Hepatocyte (in vitro differentiated cells): ENCODE measurements around the gene NCS1. TPM values are rescaled to one million over a fixed set of nuclear protein-coding genes. Genes with fewer than 3 reads are reported as not detected.

ENCODE experiments used
- DNase-seq: peaks from one replicate; pipeline ENCODE4 v3.0.0-alpha.2; 2016; ENCODE audit warnings: low spot score
- H2AFZ ChIP-seq: fragments of 200-600 bp; sonication (generic); 2 replicates; pipeline ENCODE4 v1.6.0; 2016; ENCODE audit warnings: antibody characterized with exemption, mild to moderate bottlenecking
- H3K27ac ChIP-seq: fragments of 200-600 bp; sonication (generic); 2 replicates; pipeline ENCODE4 v1.5.1; 2016; ENCODE audit warnings: mild to moderate bottlenecking
- H3K27me3 ChIP-seq: fragments of 200-600 bp; sonication (generic); 2 replicates; pipeline ENCODE4 v1.6.1; 2016
- H3K36me3 ChIP-seq: fragments of 200-600 bp; sonication (generic); replicated peaks from 2 replicates; pipeline ENCODE4 v1.5.1; 2016; ENCODE audit warnings: low read depth; ENCODE audit not compliant: insufficient read depth
- H3K4me1 ChIP-seq: fragments of 200-600 bp; sonication (generic); 2 replicates; pipeline ENCODE4 v1.5.1; 2016; ENCODE audit warnings: mild to moderate bottlenecking, moderate library complexity; ENCODE audit not compliant: insufficient read depth
- H3K4me2 ChIP-seq: fragments of 200-600 bp; sonication (generic); 2 replicates; pipeline ENCODE4 v1.6.0; 2016
- H3K4me3 ChIP-seq: fragments of 200-600 bp; sonication (generic); 2 replicates; pipeline ENCODE4 v1.5.1; 2016; ENCODE audit warnings: mild to moderate bottlenecking
- H3K79me2 ChIP-seq: fragments of 200-600 bp; sonication (generic); 2 replicates; pipeline ENCODE4 v1.6.0; 2017; ENCODE audit warnings: mild to moderate bottlenecking
- H3K9me2 ChIP-seq: fragments of 200-600 bp; sonication (generic); replicated peaks from 2 replicates; pipeline ENCODE4 v1.6.0; 2017; ENCODE audit warnings: mild to moderate bottlenecking; ENCODE audit not compliant: insufficient read depth
- H3K9me3 ChIP-seq: fragments of 200-600 bp; sonication (generic); 2 replicates; pipeline ENCODE4 v1.5.1; 2016; ENCODE audit warnings: low read depth, mild to moderate bottlenecking
- H4K20me1 ChIP-seq: fragments of 200-600 bp; sonication (generic); 2 replicates; pipeline ENCODE4 v1.6.0; 2016; ENCODE audit warnings: mild to moderate bottlenecking; ENCODE audit not compliant: insufficient read depth, poor library complexity, severe bottlenecking
- CTCF ChIP-seq: fragments of 200-600 bp; sonication (generic); IDR thresholded peaks from 2 replicates; pipeline ENCODE4 v1.5.1; 2016; ENCODE audit warnings: antibody characterized with exemption, mild to moderate bottlenecking; ENCODE audit not compliant: poor library complexity
- EZH2 ChIP-seq: fragments of 200-600 bp; sonication (generic); IDR thresholded peaks from 2 replicates; pipeline ENCODE4 v1.6.1; 2016; ENCODE audit warnings: antibody characterized with exemption, mild to moderate bottlenecking, borderline replicate concordance
- EZH2phosphoT487 ChIP-seq: fragments of 200-600 bp; sonication (generic); IDR thresholded peaks from one replicate; pipeline ENCODE4 v1.6.1; 2018; ENCODE audit warnings: antibody characterized with exemption, mild to moderate bottlenecking, low read depth, moderate library complexity; ENCODE audit not compliant: unreplicated experiment, severe bottlenecking
- WGBS: methylation state at CpG from one replicate; pipeline ENCODE4 v1.1.6; 2016; ENCODE audit warnings: low lambda C conversion rate; ENCODE audit errors: missing lambda C conversion rate; 5-methylcytosine and 5-hydroxymethylcytosine counted together
- polyA plus RNA-seq: library from polyadenylated mRNA; unstranded; fragments of >200 nt; fragmentation: Nextera tagmentation; extraction: Ambion mirVana; gene quantifications from 2 replicates; pipeline ENCODE4 v1.2.1, GENCODE V29; 2016
- total RNA-seq: library from RNA; depleted of rRNA; stranded (reverse); fragments of >200 nt; gene quantifications from 2 replicates; pipeline ENCODE4 v1.2.3, GENCODE V29; 2014

NCS1 gene
- total and polyA plus RNA-seq, 2 experiments from 2014 or later = 16.8 to 25.3 TPM

DNA sequence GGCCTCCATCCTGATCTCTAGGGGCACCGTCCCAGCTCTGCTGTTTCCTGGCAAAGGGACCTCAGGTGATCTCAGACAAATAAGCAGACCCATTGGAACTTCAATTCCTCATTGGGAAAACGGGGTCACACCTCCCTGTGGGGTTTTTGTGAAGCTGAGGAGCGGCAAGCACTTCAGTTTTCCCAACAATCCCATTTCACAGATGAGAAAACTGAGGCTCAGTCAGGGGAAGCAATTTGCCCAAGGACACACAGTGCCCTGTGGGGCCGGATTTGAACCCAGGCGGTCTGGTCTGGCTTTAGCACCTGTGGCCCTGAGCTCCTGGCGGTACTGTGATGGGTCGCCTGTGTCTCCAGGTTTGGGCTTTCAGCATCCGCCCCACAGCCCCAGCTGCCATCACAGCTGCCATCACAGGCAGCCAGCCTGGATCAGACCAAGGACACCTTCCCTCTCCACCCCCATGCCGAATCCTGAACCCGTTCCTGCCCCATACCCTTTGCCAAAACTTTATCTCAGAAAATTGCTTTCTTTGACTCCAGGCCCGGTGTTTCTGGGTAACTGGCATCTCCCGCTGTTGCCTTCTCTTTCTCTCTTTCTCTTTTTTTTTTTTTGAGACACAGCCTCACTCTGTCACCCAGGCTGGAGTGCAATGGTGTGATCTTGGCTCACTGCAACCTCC, 26.4 kb downstream of the NCS1 start:
- no peak overlapping the region for H3K4me2 ChIP-seq
- H3K36me3 ChIP-seq = no peaks in the 10 kb centered on the region
- no peaks in the 10 kb centered on the region for H3K9me2 ChIP-seq
- H2AFZ ChIP-seq = no peak overlapping the region
- H3K4me1 ChIP-seq = peaks cover 10% of the 10 kb centered on the region
- 98% methylated on average over 12 of the region's 12 CpGs for WGBS
- no peak overlapping the region for H3K4me3 ChIP-seq
- no peak for TF ChIP-seq EZH2phosphoT487
- no peak for TF ChIP-seq CTCF
- no peak for TF ChIP-seq EZH2
- no peaks in the 10 kb centered on the region for H3K27me3 ChIP-seq
- H4K20me1 ChIP-seq = peaks cover 4% of the 10 kb centered on the region
- peaks cover 26% of the 10 kb centered on the region for H3K79me2 ChIP-seq
- no peak for DNase-seq
- H3K9me3 ChIP-seq = no peaks in the 10 kb centered on the region
- H3K27ac ChIP-seq = no peak overlapping the region

- peaks cover 4% of the 10 kb centered on the region for H4K20me1 ChIP-seq
- H3K4me1 ChIP-seq = peaks cover under 1% of the 10 kb centered on the region
- no peak for DNase-seq
- H3K79me2 ChIP-seq = peaks cover 21% of the 10 kb centered on the region
- H3K27ac ChIP-seq = no peak overlapping the region
- 89% methylated on average over 8 of the region's 8 CpGs for WGBS
- TF ChIP-seq CTCF (no peak), EZH2 (no peak), EZH2phosphoT487 (no peak)
- no peak overlapping the region for H3K4me2 ChIP-seq
- H3K4me3 ChIP-seq = no peak overlapping the region
- no peaks in the 10 kb centered on the region for H3K9me3 ChIP-seq
- H3K36me3 ChIP-seq = no peaks in the 10 kb centered on the region
- no peak overlapping the region for H2AFZ ChIP-seq
- H3K27me3 ChIP-seq = no peaks in the 10 kb centered on the region
- H3K9me2 ChIP-seq = no peaks in the 10 kb centered on the region
Observed at GRCh38 chr9:130199605-130200004, 27.4 kb downstream of the NCS1 start.

DNA sequence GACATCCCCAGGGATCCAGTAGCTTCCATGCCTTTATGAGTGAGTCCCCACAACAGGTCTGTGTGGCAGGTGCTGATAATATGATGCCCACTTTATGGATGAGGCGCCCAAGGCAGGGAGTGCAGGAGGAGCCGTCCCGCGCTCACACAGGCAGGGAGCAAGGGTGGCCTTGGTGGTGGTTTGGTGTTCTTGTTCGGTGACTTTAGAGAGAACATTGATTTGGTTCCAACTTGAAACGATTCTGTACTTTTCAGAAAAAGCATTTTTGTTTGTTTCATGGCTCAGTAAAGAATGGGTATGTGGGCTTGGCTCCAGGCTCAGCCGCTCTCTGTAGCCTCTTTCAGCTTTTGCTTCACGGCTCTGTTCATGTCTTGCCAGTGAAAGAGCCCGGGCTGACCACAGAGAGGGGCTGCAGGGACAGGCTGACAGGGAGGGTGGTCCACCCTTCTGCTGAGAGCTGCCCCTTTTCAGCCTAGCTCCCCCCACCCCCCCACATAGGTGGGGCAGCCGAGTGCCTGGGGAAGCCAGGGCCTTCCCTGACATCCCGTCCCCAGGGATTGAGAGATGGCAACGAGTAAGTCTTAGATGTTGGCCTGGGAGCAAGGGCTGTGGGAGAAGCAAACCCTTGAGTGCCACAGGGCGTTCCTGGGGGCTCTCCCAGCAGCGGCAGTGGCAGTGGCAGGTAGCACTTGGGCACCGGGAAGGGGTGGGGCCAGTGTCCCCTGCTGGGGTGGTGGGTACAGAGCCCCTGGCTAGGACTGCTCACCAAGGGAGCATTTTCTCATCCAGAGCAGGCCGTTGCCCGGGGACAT, 28.0 kb downstream of the NCS1 start:
- Histone ChIP-seq H3K4me1 (no peaks in the 10 kb centered on the region), H3K27ac (no peak overlapping the region), H2AFZ (no peak overlapping the region), H3K4me2 (no peak overlapping the region), H3K9me2 (no peaks in the 10 kb centered on the region), H4K20me1 (peaks cover 4% of the 10 kb centered on the region), H3K9me3 (no peaks in the 10 kb centered on the region), H3K4me3 (no peak overlapping the region), H3K79me2 (peaks cover 15% of the 10 kb centered on the region), H3K27me3 (no peaks in the 10 kb centered on the region), H3K36me3 (no peaks in the 10 kb centered on the region)
- TF ChIP-seq CTCF (no peak), EZH2 (no peak), EZH2phosphoT487 (no peak)
- no peak for DNase-seq
- WGBS = 85% methylated on average over 17 of the region's 17 CpGs
